K562 (cell line): ENCODE data around the gene TEX35. TPM values are rescaled to one million over a fixed set of nuclear protein-coding genes. Genes with fewer than 3 reads are reported as not detected.

Source experiments
- ELK1 ChIP-seq: sonication (generic); formaldehyde crosslinking; IDR thresholded peaks from 2 replicates; pipeline ENCODE4 v1.8.1; 2022; ENCODE audit warnings: missing genetic modification reagents
- PTRF ChIP-seq: fragments of 450-650 bp; IDR thresholded peaks from 2 replicates; pipeline ENCODE4 v1.6.1; 2016; ENCODE audit warnings: mild to moderate bottlenecking, missing genetic modification characterization, missing compliant biosample characterization
- TFE3 ChIP-seq: fragments of 450-650 bp; formaldehyde crosslinking; IDR thresholded peaks from 2 replicates; pipeline ENCODE4 v1.4.0; 2020; ENCODE audit warnings: mild to moderate bottlenecking, mixed read lengths
- USF2 ChIP-seq: sonication (generic); formaldehyde crosslinking; IDR thresholded peaks from 2 replicates; pipeline ENCODE4 v1.5.0; 2020; ENCODE audit warnings: missing genetic modification reagents
- ZBTB40 ChIP-seq, 2 experiments: fragments of 450-650 bp in 1 of 2; sonication (generic) in 1 of 2; formaldehyde crosslinking in 1 of 2; IDR thresholded peaks; 2 replicates each; pipeline versions ENCODE4 v1.7.1 to v1.9.0; 2016 to 2022; ENCODE audit warnings: inconsistent platforms in 1 of 2, mild to moderate bottlenecking in 1 of 2, missing genetic modification reagents in 1 of 2
- ZNF12 ChIP-seq: sonication (generic); formaldehyde crosslinking; IDR thresholded peaks from 2 replicates; pipeline ENCODE4 v1.4.0; 2020; ENCODE audit warnings: mild to moderate bottlenecking, missing genetic modification reagents
- ZNF586 ChIP-seq: fragments of 450-650 bp; formaldehyde crosslinking; conservative IDR thresholded peaks from 2 replicates; pipeline ENCODE4 v1.4.0; 2020; ENCODE audit warnings: mild to moderate bottlenecking, moderate library complexity
- polyA plus RNA-seq, 8 experiments: library from polyadenylated mRNA; depleted of rRNA in 4 of 8; stranded (reverse) in 5 of 8; unstranded in 3 of 8; fragments of >200 nt; fragmentation: Nextera tagmentation in 2 of 8; fragmentation: Illumina TruSeq in 1 of 8; extraction: Ambion mirVana in 2 of 8; extraction: Trizol in 1 of 8; gene quantifications; 2 replicates each; pipeline versions ENCODE4 v1.2.1 to v1.2.3, GENCODE V29; 2011 to 2014; ENCODE audit warnings: inconsistent platforms in 1 of 8, missing spikeins in 1 of 8
- total RNA-seq, 7 experiments: library from RNA; depleted of rRNA in 6 of 7; stranded (reverse); fragments of >200 nt in 6 of 7; fragmentation: Illumina TruSeq in 2 of 7; extraction: Trizol in 2 of 7; gene quantifications; 2 replicates each; pipeline versions ENCODE4 v1.2.1 to v1.2.3, GENCODE V29; 2011 to 2021; ENCODE audit warnings: low replicate concordance in 1 of 7
- TF ChIP-seq, protein P1 (sequence below): IDR thresholded peaks from 2 replicates; pipeline ENCODE4 v1.6.1; 2014; ENCODE audit warnings: antibody characterized with exemption

Gene TEX35
- total and polyA plus RNA-seq, 9 of the 15 experiments (the other 6 are each of a cell fraction or from before 2014, with no cell fraction given) = not detected

- no peak for TF ChIP-seq PTRF
- TF ChIP-seq ZNF12 (CRISPR knock-in tag) = no peak
- TF ChIP-seq USF2 (CRISPR knock-in tag) = no peak
- no peak for TF ChIP-seq ELK1 (CRISPR knock-in tag)
- TF ChIP-seq ZNF586 (CRISPR knock-in tag) = no peak
- TF ChIP-seq, protein P1, sequence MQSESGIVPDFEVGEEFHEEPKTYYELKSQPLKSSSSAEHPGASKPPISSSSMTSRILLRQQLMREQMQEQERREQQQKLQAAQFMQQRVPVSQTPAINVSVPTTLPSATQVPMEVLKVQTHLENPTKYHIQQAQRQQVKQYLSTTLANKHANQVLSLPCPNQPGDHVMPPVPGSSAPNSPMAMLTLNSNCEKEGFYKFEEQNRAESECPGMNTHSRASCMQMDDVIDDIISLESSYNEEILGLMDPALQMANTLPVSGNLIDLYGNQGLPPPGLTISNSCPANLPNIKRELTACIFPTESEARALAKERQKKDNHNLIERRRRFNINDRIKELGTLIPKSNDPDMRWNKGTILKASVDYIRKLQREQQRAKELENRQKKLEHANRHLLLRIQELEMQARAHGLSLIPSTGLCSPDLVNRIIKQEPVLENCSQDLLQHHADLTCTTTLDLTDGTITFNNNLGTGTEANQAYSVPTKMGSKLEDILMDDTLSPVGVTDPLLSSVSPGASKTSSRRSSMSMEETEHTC = no peak
- no peak for TF ChIP-seq ZBTB40 (IDR thresholded peaks at IDR 0.05)
- no peak for TF ChIP-seq ZBTB40 (CRISPR knock-in tag; IDR thresholded peaks at IDR 0.05)
- TF ChIP-seq TFE3 (CRISPR knock-in tag) = no peak
Observed at GRCh38 chr1:178467837-178468236, 45.1 kb upstream of the TEX35 start (continued).
